ENCODE results near the gene ABHD14A. TPM values are rescaled to one million over a fixed set of nuclear protein-coding genes. Genes with fewer than 3 reads are reported as not detected.

The ABHD14A gene
- total RNA-seq, 1 experiment from 2014 or later: 9.9 TPM

- no peak for TF ChIP-seq EZH2 (IDR thresholded peaks at IDR 0.05; ENCODE audit: low read depth)
- TF ChIP-seq, protein P1, sequence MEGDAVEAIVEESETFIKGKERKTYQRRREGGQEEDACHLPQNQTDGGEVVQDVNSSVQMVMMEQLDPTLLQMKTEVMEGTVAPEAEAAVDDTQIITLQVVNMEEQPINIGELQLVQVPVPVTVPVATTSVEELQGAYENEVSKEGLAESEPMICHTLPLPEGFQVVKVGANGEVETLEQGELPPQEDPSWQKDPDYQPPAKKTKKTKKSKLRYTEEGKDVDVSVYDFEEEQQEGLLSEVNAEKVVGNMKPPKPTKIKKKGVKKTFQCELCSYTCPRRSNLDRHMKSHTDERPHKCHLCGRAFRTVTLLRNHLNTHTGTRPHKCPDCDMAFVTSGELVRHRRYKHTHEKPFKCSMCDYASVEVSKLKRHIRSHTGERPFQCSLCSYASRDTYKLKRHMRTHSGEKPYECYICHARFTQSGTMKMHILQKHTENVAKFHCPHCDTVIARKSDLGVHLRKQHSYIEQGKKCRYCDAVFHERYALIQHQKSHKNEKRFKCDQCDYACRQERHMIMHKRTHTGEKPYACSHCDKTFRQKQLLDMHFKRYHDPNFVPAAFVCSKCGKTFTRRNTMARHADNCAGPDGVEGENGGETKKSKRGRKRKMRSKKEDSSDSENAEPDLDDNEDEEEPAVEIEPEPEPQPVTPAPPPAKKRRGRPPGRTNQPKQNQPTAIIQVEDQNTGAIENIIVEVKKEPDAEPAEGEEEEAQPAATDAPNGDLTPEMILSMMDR (conservative IDR thresholded peaks at IDR 0.05): no peak
- Histone ChIP-seq H4K20me1 (ENCODE audit: insufficient read depth) (no peaks in the 10 kb centered on the region), H3K36me3 (ENCODE audit: low read depth) (no peaks in the 10 kb centered on the region), H3K27ac (no peak overlapping the region), H3K79me2 (ENCODE audit: low read depth) (peaks cover 14% of the 10 kb centered on the region; the same call in 1 of the 2 replicates), H3K9me2 (ENCODE audit: insufficient read depth) (no peaks in the 10 kb centered on the region), H3K27me3 (ENCODE audit: insufficient read depth, low read depth) (no peaks in the 10 kb centered on the region), H2AFZ (no peak overlapping the region), H3F3A (ENCODE audit: insufficient read depth, low read depth) (peaks cover 37% of the 10 kb centered on the region), H3K4me2 (no peak overlapping the region), H3K4me1 (replicated peaks; ENCODE audit: insufficient read depth) (peaks cover 12% of the 10 kb centered on the region), H3K4me3 (no peak overlapping the region), H3K9me3 (ENCODE audit: insufficient read depth, low read depth) (no peaks in the 10 kb centered on the region)
- ChIA-PET POLR2A (ENCODE audit: unreplicated experiment) (no interaction called here), CTCF (no interaction called here)
- no TSS peak for BruUV-seq (replicated peaks)
- DNase-seq: no peak
- intact Hi-C loops (cut with micrococcal nuclease; ENCODE audit: unreplicated experiment): no loop called here
Measured at GRCh38 chr3:51970606-51971300, 4.1 kb upstream of the ABHD14A start.

DNA sequence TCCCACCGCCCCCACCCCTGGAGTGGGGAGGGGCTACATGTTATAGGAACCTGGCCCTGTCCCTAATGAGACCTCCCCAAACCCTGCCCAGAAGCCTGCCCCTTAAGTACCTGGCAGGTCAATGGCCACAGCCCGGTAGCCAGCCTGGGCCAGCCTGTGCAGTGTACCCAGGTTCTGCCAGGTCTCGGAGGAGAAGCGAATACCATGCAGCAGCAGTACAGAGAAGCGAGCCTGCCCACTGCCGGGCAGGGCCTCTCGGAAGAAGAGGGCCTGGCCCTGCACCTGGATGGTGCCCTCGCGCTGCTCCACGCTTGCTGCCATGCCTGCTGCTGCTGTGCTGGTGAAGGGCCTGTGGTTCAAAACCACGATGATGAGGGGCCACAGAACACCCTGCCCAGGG lies 3.5 kb upstream of the ABHD14A start:
- TF ChIP-seq, protein P1 (conservative IDR thresholded peaks at IDR 0.05): no peak
- TF ChIP-seq EZH2 (IDR thresholded peaks at IDR 0.05; ENCODE audit: low read depth): no peak
- H3K27ac ChIP-seq: no peak overlapping the region
- H3K79me2 ChIP-seq (ENCODE audit: low read depth): peaks cover 14% of the 10 kb centered on the region; the same call in 1 of the 2 replicates
- H3K9me3 ChIP-seq (ENCODE audit: insufficient read depth, low read depth): no peaks in the 10 kb centered on the region
- no TSS peak for BruUV-seq (replicated peaks)
- H3K4me2 ChIP-seq: no peak overlapping the region
- H2AFZ ChIP-seq: no peak overlapping the region
- intact Hi-C loops (cut with micrococcal nuclease; ENCODE audit: unreplicated experiment): no loop called here
- H3K36me3 ChIP-seq (ENCODE audit: low read depth): no peaks in the 10 kb centered on the region
- no peaks in the 10 kb centered on the region for H3K9me2 ChIP-seq (ENCODE audit: insufficient read depth)
- ChIA-PET CTCF (no interaction called here), POLR2A (ENCODE audit: unreplicated experiment) (no interaction called here)
- H3K4me1 ChIP-seq (replicated peaks; ENCODE audit: insufficient read depth): peaks cover 12% of the 10 kb centered on the region
- H3F3A ChIP-seq (ENCODE audit: insufficient read depth, low read depth): peaks cover 37% of the 10 kb centered on the region
- H3K4me3 ChIP-seq: no peak overlapping the region
- H3K27me3 ChIP-seq (ENCODE audit: insufficient read depth, low read depth): no peaks in the 10 kb centered on the region
- no peak for DNase-seq
- no peaks in the 10 kb centered on the region for H4K20me1 ChIP-seq (ENCODE audit: insufficient read depth)

GRCh38 chr3:51974277-51974962 lies 444 bp upstream of the ABHD14A start:
- Histone ChIP-seq H3K4me3 (peak overlapping the region; percentile 97), H4K20me1 (ENCODE audit: insufficient read depth) (no peaks in the 10 kb centered on the region), H3K27me3 (ENCODE audit: insufficient read depth, low read depth) (no peaks in the 10 kb centered on the region), H3K4me2 (peak overlapping the region; percentile 78), H3K27ac (0 out of 2 replicates have a peak overlapping the region, but pooled peaks have one; percentile 5), H3K9me2 (ENCODE audit: insufficient read depth) (no peaks in the 10 kb centered on the region), H2AFZ (peak overlapping the region; percentile 97), H3K36me3 (ENCODE audit: low read depth) (no peaks in the 10 kb centered on the region), H3K9me3 (ENCODE audit: insufficient read depth, low read depth) (no peaks in the 10 kb centered on the region), H3K4me1 (replicated peaks; ENCODE audit: insufficient read depth) (peaks cover 8% of the 10 kb centered on the region; the same call in 1 of the 2 replicates), H3F3A (ENCODE audit: insufficient read depth, low read depth) (peaks cover 30% of the 10 kb centered on the region), H3K79me2 (ENCODE audit: low read depth) (peaks cover 14% of the 10 kb centered on the region; the same call in 1 of the 2 replicates)
- CTCF ChIA-PET: interaction anchor here (0.6 to 1.8 kb wide), 4 partner anchors 8 to 276 kb away, joined by 3 to 15 read pairs (median 4); partner anchors contain the start of genes ACY1, PARP3 and RRP9
- intact Hi-C loops (cut with micrococcal nuclease; ENCODE audit: unreplicated experiment): loop anchor here (1.0 kb wide), 1 partner anchor 32 kb away; the partner anchor contains the start of gene PARP3
- TF ChIP-seq EZH2 (IDR thresholded peaks at IDR 0.05; ENCODE audit: low read depth): no peak
- TF ChIP-seq, protein P1 (conservative IDR thresholded peaks at IDR 0.05): peak; percentile 61
- DNase-seq: peak in 1 of 2 experiments; percentile 34
- POLR2A ChIA-PET (ENCODE audit: unreplicated experiment): interaction anchor here (0.5 to 1.2 kb wide), 4 partner anchors 9 to 306 kb away, joined by 3 to 11 read pairs (median 7); partner anchors contain the start of genes ACY1, RRP9 and WDR82
- no TSS peak for BruUV-seq (replicated peaks)

Measured in PC-9 (cell line).